IMR-90 (cell line): ENCODE measurements around the gene ACTN1.

Source experiments
- CTCF ChIP-seq: conservative IDR thresholded peaks from 2 replicates; pipeline ENCODE4 v1.5.1; 2012; ENCODE audit warnings: mild to moderate bottlenecking, low read depth, low read length, improper control_type of control experiment
- RAD21 ChIP-seq: IDR thresholded peaks from 2 replicates; pipeline ENCODE4 v1.6.1; 2012; ENCODE audit warnings: low read length, improper control_type of control experiment

GRCh38 chr14:68921666-68922065 lies 57.4 kb downstream of the ACTN1 start:
- TF ChIP-seq CTCF (0 out of 2 replicates have a peak, but pooled peaks have one; percentile 12), RAD21 (no peak)
